Brain microvascular endothelial cell (primary cell): ENCODE results near the gene CCDC93.

ENCODE experiments used
- DNase-seq: peaks from one replicate; pipeline ENCODE4 v3.0.0-alpha.2; 2020
- H3K27ac ChIP-seq: fragments of 250-450 bp; sonication (Bioruptor Pico); 2 replicates; pipeline ENCODE4 v1.5.1; 2020; ENCODE audit warnings: mild to moderate bottlenecking, moderate library complexity
- H3K27me3 ChIP-seq: fragments of 250-450 bp; sonication (Bioruptor Pico); replicated peaks from 2 replicates; pipeline ENCODE4 v1.5.1; 2020; ENCODE audit warnings: mild to moderate bottlenecking
- H3K36me3 ChIP-seq: fragments of 250-450 bp; sonication (Bioruptor Pico); replicated peaks from 2 replicates; pipeline ENCODE4 v1.5.1; 2020; ENCODE audit warnings: mild to moderate bottlenecking
- H3K4me3 ChIP-seq: 2 replicates; pipeline ENCODE4 v1.5.1; 2011; ENCODE audit warnings: low read depth, mild to moderate bottlenecking, control low read depth, low read length, moderate library complexity
- CTCF ChIP-seq: IDR thresholded peaks from 2 replicates; pipeline ENCODE4 v1.5.1; 2011; ENCODE audit warnings: low read depth, mild to moderate bottlenecking, moderate library complexity, low read length, control low read depth, inconsistent platforms; ENCODE audit errors: missing control alignments
- in situ Hi-C: cut with HindIII; loops from 2 replicates; pipeline ENCODE4 v1.10.0; 2017; ENCODE audit warnings: low sequenced_read_pairs, low pct_ligation_motif_present

Gene CCDC93

GRCh38 chr2:117972476-117973123 lies 41.3 kb downstream of the CCDC93 start:
- Histone ChIP-seq H3K27ac (peak overlapping the region; percentile 78), H3K4me3 (no peak overlapping the region), H3K27me3 (no peaks in the 10 kb centered on the region), H3K36me3 (peaks cover 41% of the 10 kb centered on the region)
- in situ Hi-C loops: no loop called here
- DNase-seq: peak; percentile 64
- peak; percentile 49 for TF ChIP-seq CTCF

GRCh38 chr2:117968722-117969121 lies 45.1 kb downstream of the CCDC93 start:
- Histone ChIP-seq H3K27ac (no peak overlapping the region), H3K27me3 (no peaks in the 10 kb centered on the region), H3K36me3 (peaks cover 31% of the 10 kb centered on the region), H3K4me3 (no peak overlapping the region)
- in situ Hi-C loops: no loop called here
- no peak for DNase-seq
- TF ChIP-seq CTCF: peak; percentile 48

- Histone ChIP-seq H3K27ac (no peak overlapping the region), H3K36me3 (peaks cover 27% of the 10 kb centered on the region), H3K27me3 (no peaks in the 10 kb centered on the region), H3K4me3 (no peak overlapping the region)
- in situ Hi-C loops: no loop called here
- no peak for DNase-seq
- TF ChIP-seq CTCF: no peak
These were observed 45.7 kb downstream of the CCDC93 start for GRCh38 chr2:117967977-117968718.

GRCh38 chr2:117963446-117963845 lies 50.4 kb downstream of the CCDC93 start:
- peaks cover 11% of the 10 kb centered on the region for H3K36me3 ChIP-seq

GRCh38 chr2:117961201-117961600 lies 52.7 kb downstream of the CCDC93 start:
- in situ Hi-C loops: no loop called here
- DNase-seq: no peak
- Histone ChIP-seq H3K4me3 (no peak overlapping the region), H3K36me3 (peaks cover 6% of the 10 kb centered on the region), H3K27ac (no peak overlapping the region), H3K27me3 (no peaks in the 10 kb centered on the region)
- no peak for TF ChIP-seq CTCF

More at GRCh38 chr2:117963446-117963845, 50.4 kb downstream of the CCDC93 start:
- no peak overlapping the region for H3K4me3 ChIP-seq
- no peak for DNase-seq
- no peak overlapping the region for H3K27ac ChIP-seq
- no peaks in the 10 kb centered on the region for H3K27me3 ChIP-seq
- no peak for TF ChIP-seq CTCF
- in situ Hi-C loops: no loop called here

GRCh38 chr2:117960231-117960630 lies 53.6 kb downstream of the CCDC93 start:
- peak overlapping the region; percentile 79 for H3K27ac ChIP-seq
- peaks cover 7% of the 10 kb centered on the region for H3K36me3 ChIP-seq
- DNase-seq: peak; percentile 62
- in situ Hi-C loops: no loop called here
- no peak for TF ChIP-seq CTCF
- H3K27me3 ChIP-seq: no peaks in the 10 kb centered on the region
- no peak overlapping the region for H3K4me3 ChIP-seq
